ENCODE measurements around the gene RBFOX1. TPM values are rescaled to one million over a fixed set of nuclear protein-coding genes. Genes with fewer than 3 reads are reported as not detected.

RBFOX1 gene
- total RNA-seq, 6 donors from 2014 or later, result not detected

- no peaks in the 10 kb centered on the region for H3K4me1 ChIP-seq
- ATAC-seq (ENCODE audit: low FRiP score in 2 of 2) (no peak), DNase-seq (no peak)
- H3K27me3 ChIP-seq, result no peaks in the 10 kb centered on the region
- 77% methylated on average over 16 of the region's 16 CpGs for WGBS, 2 donors
- TF ChIP-seq EP300 (IDR thresholded peaks at IDR 0.05) (no peak), CTCF (IDR thresholded peaks at IDR 0.05) (no peak), POLR2AphosphoS5 (IDR thresholded peaks at IDR 0.05) (no peak), POLR2A (IDR thresholded peaks at IDR 0.05) (no peak)
- no peak overlapping the region for H3K4me3 ChIP-seq
- H3K9me3 ChIP-seq, result no peaks in the 10 kb centered on the region
- H3K27ac ChIP-seq, result no peak overlapping the region
- no peaks in the 10 kb centered on the region for H3K36me3 ChIP-seq
Measured at GRCh38 chr16:7378024-7378695, 45.5 kb downstream of the RBFOX1 start.

- Histone ChIP-seq H3K36me3 (no peaks in the 10 kb centered on the region), H3K4me1 (no peaks in the 10 kb centered on the region), H3K4me3 (no peak overlapping the region), H3K9me3 (no peaks in the 10 kb centered on the region), H3K27me3 (no peaks in the 10 kb centered on the region), H3K27ac (no peak overlapping the region)
- TF ChIP-seq POLR2A (IDR thresholded peaks at IDR 0.05) (no peak), CTCF (IDR thresholded peaks at IDR 0.05) (no peak), EP300 (IDR thresholded peaks at IDR 0.05) (no peak), POLR2AphosphoS5 (IDR thresholded peaks at IDR 0.05) (no peak)
- no peak for DNase-seq
- 82 to 83% methylated on average over 5 of the region's 5 CpGs for WGBS, 2 donors
- no peak for ATAC-seq (ENCODE audit: low FRiP score in 2 of 2)
Measured at GRCh38 chr16:7380441-7380840, 47.8 kb downstream of the RBFOX1 start.

- Histone ChIP-seq H3K27me3 (no peaks in the 10 kb centered on the region), H3K4me1 (no peaks in the 10 kb centered on the region), H3K9me3 (no peaks in the 10 kb centered on the region), H3K4me3 (no peak overlapping the region), H3K36me3 (no peaks in the 10 kb centered on the region), H3K27ac (no peak overlapping the region)
- no peak for ATAC-seq (ENCODE audit: low FRiP score in 2 of 2)
- 57 to 60% methylated on average over 3 of the region's 3 CpGs for WGBS, 2 donors
- TF ChIP-seq POLR2A (IDR thresholded peaks at IDR 0.05), result no peak
- TF ChIP-seq POLR2AphosphoS5 (IDR thresholded peaks at IDR 0.05), result no peak
- no peak for TF ChIP-seq CTCF (IDR thresholded peaks at IDR 0.05)
- TF ChIP-seq EP300 (IDR thresholded peaks at IDR 0.05), result no peak
- DNase-seq, result no peak
Measured at GRCh38 chr16:7380911-7381310, 48.3 kb downstream of the RBFOX1 start.

- no peak overlapping the region for H3K27ac ChIP-seq
- 88 to 89% methylated on average over 6 of the region's 6 CpGs for WGBS, 2 donors
- H3K27me3 ChIP-seq, result no peaks in the 10 kb centered on the region
- no peak for DNase-seq
- H3K36me3 ChIP-seq, result no peaks in the 10 kb centered on the region
- TF ChIP-seq POLR2A (IDR thresholded peaks at IDR 0.05) (no peak), EP300 (IDR thresholded peaks at IDR 0.05) (no peak), CTCF (IDR thresholded peaks at IDR 0.05) (no peak), POLR2AphosphoS5 (IDR thresholded peaks at IDR 0.05) (no peak)
- no peak for ATAC-seq (ENCODE audit: low FRiP score in 2 of 2)
- H3K9me3 ChIP-seq, result no peaks in the 10 kb centered on the region
- no peak overlapping the region for H3K4me3 ChIP-seq
- no peaks in the 10 kb centered on the region for H3K4me1 ChIP-seq
Measured at GRCh38 chr16:7381671-7382070, 49.0 kb downstream of the RBFOX1 start.

GRCh38 chr16:7382521-7382920 is 49.9 kb downstream of the RBFOX1 start:
- TF ChIP-seq POLR2A (IDR thresholded peaks at IDR 0.05) (no peak), POLR2AphosphoS5 (IDR thresholded peaks at IDR 0.05) (no peak), EP300 (IDR thresholded peaks at IDR 0.05) (no peak), CTCF (IDR thresholded peaks at IDR 0.05) (no peak)
- 66 to 70% methylated on average over 6 of the region's 6 CpGs for WGBS, 2 donors
- no peaks in the 10 kb centered on the region for H3K4me1 ChIP-seq
- no peaks in the 10 kb centered on the region for H3K27me3 ChIP-seq
- H3K9me3 ChIP-seq, result no peaks in the 10 kb centered on the region
- H3K27ac ChIP-seq, result no peak overlapping the region
- no peak for DNase-seq
- ATAC-seq (ENCODE audit: low FRiP score in 2 of 2), result no peak
- no peaks in the 10 kb centered on the region for H3K36me3 ChIP-seq
- no peak overlapping the region for H3K4me3 ChIP-seq
